ENCODE results near the gene DLG2.

Gene DLG2

GRCh38 chr11:84930863-84931262 lies 696.3 kb downstream of the DLG2 start:
- no peaks in the 10 kb centered on the region for H3K36me3 ChIP-seq (replicated peaks; ENCODE audit: low read depth, low read length)
- H3K4me3 ChIP-seq (ENCODE audit: low read length): no peak overlapping the region
- H3K9me3 ChIP-seq (ENCODE audit: insufficient read depth, low read length): no peaks in the 10 kb centered on the region
- no peak overlapping the region for H3K4me2 ChIP-seq (ENCODE audit: low read length)
- H3K27ac ChIP-seq (ENCODE audit: low read length): no peak overlapping the region
- H4K20me1 ChIP-seq (ENCODE audit: insufficient read depth, low read length): no peaks in the 10 kb centered on the region
- H3K9ac ChIP-seq (ENCODE audit: low read length): no peak overlapping the region
- no peaks in the 10 kb centered on the region for H3K79me2 ChIP-seq (ENCODE audit: low read length)
- peaks cover 7% of the 10 kb centered on the region for H3K4me1 ChIP-seq (ENCODE audit: low read length)
- no peak overlapping the region for H2AFZ ChIP-seq (ENCODE audit: low read depth, low read length)
- TF ChIP-seq CTCF (IDR thresholded peaks at IDR 0.05; ENCODE audit: low read depth, low read length) (no peak), EZH2phosphoT487 (IDR thresholded peaks at IDR 0.05; ENCODE audit: low read depth) (no peak)
- no peaks in the 10 kb centered on the region for H3K27me3 ChIP-seq (ENCODE audit: low read depth, low read length)

- Histone ChIP-seq H3K27me3 (ENCODE audit: low read depth, low read length) (no peaks in the 10 kb centered on the region), H3K9me3 (ENCODE audit: insufficient read depth, low read length) (no peaks in the 10 kb centered on the region), H4K20me1 (ENCODE audit: insufficient read depth, low read length) (no peaks in the 10 kb centered on the region), H2AFZ (ENCODE audit: low read depth, low read length) (no peak overlapping the region), H3K4me3 (ENCODE audit: low read length) (no peak overlapping the region), H3K9ac (ENCODE audit: low read length) (no peak overlapping the region), H3K36me3 (replicated peaks; ENCODE audit: low read depth, low read length) (no peaks in the 10 kb centered on the region), H3K79me2 (ENCODE audit: low read length) (no peaks in the 10 kb centered on the region), H3K27ac (ENCODE audit: low read length) (no peak overlapping the region), H3K4me1 (ENCODE audit: low read length) (peaks cover 7% of the 10 kb centered on the region), H3K4me2 (ENCODE audit: low read length) (no peak overlapping the region)
- no peak for TF ChIP-seq CTCF (IDR thresholded peaks at IDR 0.05; ENCODE audit: low read depth, low read length)
- no peak for TF ChIP-seq EZH2phosphoT487 (IDR thresholded peaks at IDR 0.05; ENCODE audit: low read depth)
Measured at GRCh38 chr11:84929738-84930137, 697.4 kb downstream of the DLG2 start.

- Histone ChIP-seq H4K20me1 (ENCODE audit: insufficient read depth, low read length) (no peaks in the 10 kb centered on the region), H3K36me3 (replicated peaks; ENCODE audit: low read depth, low read length) (no peaks in the 10 kb centered on the region), H3K27ac (ENCODE audit: low read length) (no peak overlapping the region), H2AFZ (ENCODE audit: low read depth, low read length) (no peak overlapping the region), H3K4me1 (ENCODE audit: low read length) (peaks cover 7% of the 10 kb centered on the region; the same call in 1 of the 2 replicates), H3K27me3 (ENCODE audit: low read depth, low read length) (no peaks in the 10 kb centered on the region), H3K9me3 (ENCODE audit: insufficient read depth, low read length) (no peaks in the 10 kb centered on the region), H3K79me2 (ENCODE audit: low read length) (no peaks in the 10 kb centered on the region), H3K4me3 (ENCODE audit: low read length) (no peak overlapping the region), H3K9ac (ENCODE audit: low read length) (no peak overlapping the region), H3K4me2 (ENCODE audit: low read length) (no peak overlapping the region)
- TF ChIP-seq EZH2phosphoT487 (IDR thresholded peaks at IDR 0.05; ENCODE audit: low read depth) (no peak), CTCF (IDR thresholded peaks at IDR 0.05; ENCODE audit: low read depth, low read length) (no peak)
Measured at GRCh38 chr11:84924154-84924692, 702.9 kb downstream of the DLG2 start.

- no peak overlapping the region for H2AFZ ChIP-seq (ENCODE audit: low read depth, low read length)
- H3K36me3 ChIP-seq (replicated peaks; ENCODE audit: low read depth, low read length): no peaks in the 10 kb centered on the region
- no peaks in the 10 kb centered on the region for H3K79me2 ChIP-seq (ENCODE audit: low read length)
- H3K9ac ChIP-seq (ENCODE audit: low read length): no peak overlapping the region
- H3K4me3 ChIP-seq (ENCODE audit: low read length): no peak overlapping the region; the same call in 1 of the 2 replicates
- no peaks in the 10 kb centered on the region for H3K27me3 ChIP-seq (ENCODE audit: low read depth, low read length)
- no peak overlapping the region; the same call in 1 of the 2 replicates for H3K4me2 ChIP-seq (ENCODE audit: low read length)
- no peaks in the 10 kb centered on the region for H3K9me3 ChIP-seq (ENCODE audit: insufficient read depth, low read length)
- H3K4me1 ChIP-seq (ENCODE audit: low read length): peaks cover 7% of the 10 kb centered on the region; the same call in 1 of the 2 replicates
- H3K27ac ChIP-seq (ENCODE audit: low read length): no peak overlapping the region
- no peaks in the 10 kb centered on the region for H4K20me1 ChIP-seq (ENCODE audit: insufficient read depth, low read length)
- TF ChIP-seq EZH2phosphoT487 (IDR thresholded peaks at IDR 0.05; ENCODE audit: low read depth): no peak
- no peak for TF ChIP-seq CTCF (IDR thresholded peaks at IDR 0.05; ENCODE audit: low read depth, low read length)
Measured at GRCh38 chr11:84923489-84923888, 703.7 kb downstream of the DLG2 start.
